ENCODE measurements around the gene LCP2.

DNA sequence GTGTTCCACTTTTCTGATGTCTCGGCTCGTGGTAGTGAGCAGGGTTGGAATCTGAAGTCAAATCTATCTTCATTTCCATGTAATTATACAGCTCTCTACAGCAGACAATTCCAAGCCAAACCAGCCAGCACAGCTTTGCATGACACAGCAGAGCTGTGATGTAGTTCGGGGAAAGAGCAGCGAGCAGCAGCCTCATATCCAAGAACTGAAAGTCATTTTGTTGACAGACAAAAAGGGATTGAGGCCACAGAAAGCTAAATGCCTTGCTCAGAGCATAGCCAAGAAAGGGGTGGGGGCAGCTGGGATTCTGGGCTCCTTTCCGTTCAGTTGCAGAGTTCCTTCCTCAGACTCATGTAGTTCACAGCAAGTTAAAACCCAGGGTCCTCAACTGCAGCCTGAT, 32.1 kb downstream of the LCP2 start:
- TF ChIP-seq ISL1 (CRISPR knock-in tag; IDR thresholded peaks at IDR 0.05) (no peak), TOX (CRISPR knock-in tag; IDR thresholded peaks at IDR 0.05; ENCODE audit: borderline replicate concordance) (no peak), ARNTL (CRISPR knock-in tag; IDR thresholded peaks at IDR 0.05; ENCODE audit: borderline replicate concordance, low read depth) (no peak), TCF4 (CRISPR knock-in tag; IDR thresholded peaks at IDR 0.05; ENCODE audit: borderline replicate concordance) (no peak), ZFP30 (CRISPR knock-in tag; IDR thresholded peaks at IDR 0.05) (no peak), ZFP3 (CRISPR knock-in tag; IDR thresholded peaks at IDR 0.05) (no peak), PATZ1 (CRISPR knock-in tag; IDR thresholded peaks at IDR 0.05; ENCODE audit: borderline replicate concordance) (no peak), GLIS3 (CRISPR knock-in tag; IDR thresholded peaks at IDR 0.05) (no peak), ZNF70 (CRISPR knock-in tag; IDR thresholded peaks at IDR 0.05) (no peak), ZNF8 (CRISPR knock-in tag; IDR thresholded peaks at IDR 0.05) (no peak), RARB (CRISPR knock-in tag; IDR thresholded peaks at IDR 0.05) (no peak), ZNF565 (CRISPR knock-in tag; conservative IDR thresholded peaks at IDR 0.05; ENCODE audit: low read depth) (no peak), POU6F1 (CRISPR knock-in tag; IDR thresholded peaks at IDR 0.05; ENCODE audit: borderline replicate concordance, low read depth) (no peak)

All from SK-N-SH treated with all-trans-retinoic acid at 6 μM for 48 hours (cell line).